GM12875 (cell line): ENCODE measurements around the gene PRDX5.

ENCODE experiments used
- H3K4me3 ChIP-seq: one replicate; pipeline ENCODE4 v1.5.1; 2011; ENCODE audit warnings: low read depth, low read length, control low read depth
- CTCF ChIP-seq: IDR thresholded peaks from 2 replicates; pipeline ENCODE4 v1.5.1; 2011; ENCODE audit warnings: low read depth, mild to moderate bottlenecking, control low read depth, inconsistent platforms, low read length, moderate library complexity, borderline replicate concordance; ENCODE audit not compliant: insufficient read depth

The PRDX5 gene

GRCh38 chr11:64348383-64349024 is 30.6 kb downstream of the PRDX5 start:
- TF ChIP-seq CTCF, result no peak
- H3K4me3 ChIP-seq, result no peak overlapping the region

DNA sequence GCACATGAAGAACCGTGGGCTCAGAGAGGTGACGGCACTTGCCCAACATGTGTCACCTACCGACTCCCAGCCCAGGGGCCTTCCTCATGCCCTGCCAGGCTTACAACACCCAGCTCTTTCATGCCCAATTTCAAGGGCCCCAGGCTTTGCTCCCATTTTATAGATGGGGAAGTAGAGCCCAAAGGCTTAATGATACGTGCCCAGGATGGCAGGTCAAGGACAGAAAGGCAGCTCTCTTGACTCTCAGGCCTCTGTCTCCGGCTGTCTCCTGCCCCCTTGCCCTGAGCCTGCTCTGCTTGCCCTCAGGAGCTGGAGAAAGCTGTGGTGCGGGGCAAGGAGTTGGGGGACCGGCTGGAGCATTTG is 31.1 kb downstream of the PRDX5 start:
- H3K4me3 ChIP-seq, result no peak overlapping the region
- TF ChIP-seq CTCF, result no peak

- TF ChIP-seq CTCF, result no peak
- no peak overlapping the region for H3K4me3 ChIP-seq
Measured at GRCh38 chr11:64349404-64349803, 31.5 kb downstream of the PRDX5 start.

DNA sequence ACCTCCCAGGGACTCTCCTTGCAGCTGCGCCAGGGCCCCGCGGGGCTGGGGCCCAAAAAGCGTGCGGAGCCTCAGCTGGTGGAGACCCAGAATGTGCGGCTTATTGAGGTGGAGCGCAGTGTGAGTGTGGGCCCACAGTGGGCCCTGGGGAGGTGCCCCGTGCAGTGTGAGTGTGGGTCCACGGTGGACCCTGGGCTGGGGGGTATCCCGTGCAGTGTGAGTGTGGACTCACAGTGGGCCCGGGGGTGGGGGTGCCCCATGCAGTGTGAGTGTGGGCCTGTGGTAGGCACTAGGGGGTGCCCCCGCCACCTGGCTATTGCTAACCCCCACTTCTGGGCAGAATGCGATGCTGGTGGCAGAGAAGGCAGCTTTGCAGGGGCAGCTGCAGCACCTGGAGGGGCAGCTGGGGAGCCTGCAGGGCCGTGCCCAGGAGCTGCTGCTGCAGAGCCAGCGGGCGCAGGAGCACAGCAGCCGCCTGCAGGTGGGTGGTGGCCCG is 33.3 kb downstream of the PRDX5 start:
- no peak overlapping the region for H3K4me3 ChIP-seq
- TF ChIP-seq CTCF, result no peak

- TF ChIP-seq CTCF, result no peak
- no peak overlapping the region for H3K4me3 ChIP-seq
Measured at GRCh38 chr11:64352099-64352994, 34.4 kb downstream of the PRDX5 start.

DNA sequence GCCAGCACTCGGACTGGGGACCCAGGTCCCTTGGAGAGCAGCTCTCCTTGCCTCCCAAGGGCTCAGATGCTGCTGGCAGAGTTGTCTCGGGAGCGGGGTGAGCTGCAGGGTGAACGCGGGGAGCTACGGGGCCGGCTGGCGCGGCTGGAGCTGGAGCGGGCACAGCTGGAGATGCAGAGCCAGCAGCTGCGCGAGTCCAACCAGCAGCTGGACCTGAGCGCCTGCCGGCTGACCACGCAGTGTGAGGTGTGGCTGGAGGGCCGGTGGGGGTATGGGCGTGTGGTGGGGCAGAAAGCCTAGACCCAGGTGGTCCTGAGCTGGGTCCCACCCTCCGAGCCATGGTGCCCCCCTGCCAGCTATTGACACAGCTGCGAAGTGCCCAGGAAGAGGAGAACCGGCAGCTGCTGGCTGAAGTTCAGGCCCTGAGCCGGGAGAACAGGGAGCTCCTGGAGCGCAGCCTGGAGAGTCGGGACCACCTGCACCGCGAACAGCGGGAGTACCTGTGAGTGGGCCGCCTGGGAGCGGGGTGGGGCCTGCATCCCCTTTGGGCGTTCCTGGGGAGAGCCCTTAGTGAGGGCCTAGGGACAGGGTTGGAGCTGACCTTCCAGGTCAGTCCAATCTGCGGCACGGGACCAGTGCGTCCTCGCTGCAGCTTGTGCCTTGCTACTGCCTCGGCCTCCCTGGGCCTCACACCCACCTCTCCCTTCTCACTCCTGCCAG is 35.2 kb downstream of the PRDX5 start:
- H3K4me3 ChIP-seq, result no peak overlapping the region
- no peak for TF ChIP-seq CTCF
